GM23338 (cell line): ENCODE results near the gene PPP1R13L.

ENCODE experiments used
- JUNB ChIP-seq: IDR thresholded peaks from one replicate; pipeline ENCODE4 v1.6.1; 2016; ENCODE audit warnings: antibody characterized with exemption; ENCODE audit not compliant: unreplicated experiment
- POLR2AphosphoS5 ChIP-seq: IDR thresholded peaks from 2 replicates; pipeline ENCODE4 v1.6.1; 2016; ENCODE audit warnings: antibody characterized with exemption, low read depth

- TF ChIP-seq JUNB (no peak), POLR2AphosphoS5 (no peak)
These were observed 42.1 kb upstream of the PPP1R13L start for GRCh38 chr19:45446944-45447343.
